Stimulated activated naive B cell treated with anti-CD40 and anti-IgM and Interleukin-4, amounts not matched to agents 10 μg/mL and 1 μg/mL and 100 μg/mL, for 72 hours (primary cell): Measurements from ENCODE around the gene CEP131.

ENCODE experiments used
- ATAC-seq, 2 donors: fragments of 150-1000 bp; cut with Tn5 transposase; replicated peaks; 2 replicates each; pipeline ENCODE4 v1.10.0; 2021; ENCODE audit warnings: moderate library complexity in 1 of 2
- DNase-seq: peaks from one replicate; pipeline ENCODE4 v3.0.0; 2021
- H3K27ac Mint-ChIP-seq: one replicate; pipeline ENCODE4 v1.8.0; 2022; ENCODE audit warnings: mild to moderate bottlenecking, mixed read lengths
- H3K27me3 Mint-ChIP-seq, 2 donors: one replicate each; pipeline ENCODE4 v1.8.0; 2022; ENCODE audit warnings: mixed read lengths in 2 of 2
- H3K36me3 Mint-ChIP-seq, 2 donors: one replicate each; pipeline ENCODE4 v1.8.0; 2022; ENCODE audit warnings: mixed read lengths in 2 of 2, mild to moderate bottlenecking in 1 of 2
- H3K4me1 Mint-ChIP-seq, 2 donors: one replicate each; pipeline ENCODE4 v1.8.0; 2022; ENCODE audit warnings: mixed read lengths in 2 of 2, mild to moderate bottlenecking in 1 of 2
- H3K4me3 Mint-ChIP-seq, 2 donors: one replicate each; pipeline ENCODE4 v1.8.0; 2022; ENCODE audit warnings: mild to moderate bottlenecking in 2 of 2, mixed read lengths in 2 of 2, moderate library complexity in 1 of 2
- H3K9me3 Mint-ChIP-seq, 2 donors: one replicate each; pipeline ENCODE4 v1.8.0; 2022; ENCODE audit warnings: mixed read lengths in 2 of 2, mild to moderate bottlenecking in 1 of 2

Gene CEP131

DNA sequence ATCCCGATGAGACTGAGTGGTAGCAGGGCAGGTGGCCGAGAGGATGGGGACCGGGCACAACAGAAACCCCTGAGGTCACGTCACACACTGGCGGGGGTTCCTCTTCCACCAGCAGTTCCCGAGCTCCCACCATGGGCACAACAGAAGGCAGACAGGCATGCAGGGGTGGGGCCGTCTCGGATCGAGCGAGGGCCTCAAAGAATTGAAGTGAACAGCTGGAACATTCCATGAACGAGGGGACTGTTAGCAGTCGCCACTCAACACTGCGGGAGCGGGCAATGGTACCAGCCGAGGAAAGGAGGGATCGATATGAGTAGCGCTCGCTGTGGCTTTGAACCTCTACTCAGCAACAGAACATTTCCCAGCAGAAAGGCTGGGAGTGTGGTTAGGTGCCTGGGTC, 5.3 kb downstream of the CEP131 start:
- H3K27ac Mint-ChIP-seq, result no peak overlapping the region
- no peaks in the 10 kb centered on the region for H3K9me3 Mint-ChIP-seq
- DNase-seq (no peak), ATAC-seq (no peak)
- peaks cover 17 to 21% of the 10 kb centered on the region in 2 donors for H3K36me3 Mint-ChIP-seq
- H3K27me3 Mint-ChIP-seq, result no peaks in the 10 kb centered on the region
- H3K4me1 Mint-ChIP-seq, result peaks cover 15 to 18% of the 10 kb centered on the region in 2 donors
- no peak overlapping the region for H3K4me3 Mint-ChIP-seq

DNA sequence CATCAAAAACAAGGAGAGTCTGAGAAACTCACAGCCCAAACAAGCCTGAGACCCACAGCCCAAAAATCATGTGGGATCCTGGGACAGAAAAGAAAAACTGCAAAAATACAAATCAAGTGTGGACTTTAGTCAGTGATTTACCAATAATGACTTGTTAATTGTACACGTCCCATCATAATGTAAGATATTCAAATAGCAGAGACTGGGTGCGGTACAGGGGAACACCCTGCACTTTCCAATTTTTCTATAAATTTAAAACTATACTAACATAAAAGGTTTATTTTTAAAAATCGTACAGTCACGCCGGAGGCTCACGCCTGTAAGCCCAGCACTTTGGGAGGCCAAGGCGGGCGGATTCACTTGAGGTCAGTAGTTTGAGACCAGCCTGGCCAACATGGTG, 8.8 kb downstream of the CEP131 start:
- no peak overlapping the region for H3K27ac Mint-ChIP-seq
- H3K4me1 Mint-ChIP-seq, result peaks cover 14 to 25% of the 10 kb centered on the region in 2 donors
- no peak overlapping the region for H3K4me3 Mint-ChIP-seq
- DNase-seq, result no peak
- H3K9me3 Mint-ChIP-seq, result no peaks in the 10 kb centered on the region
- no peak for ATAC-seq
- no peaks in the 10 kb centered on the region for H3K27me3 Mint-ChIP-seq
- H3K36me3 Mint-ChIP-seq, result peaks cover 14 to 17% of the 10 kb centered on the region in 2 donors

DNA sequence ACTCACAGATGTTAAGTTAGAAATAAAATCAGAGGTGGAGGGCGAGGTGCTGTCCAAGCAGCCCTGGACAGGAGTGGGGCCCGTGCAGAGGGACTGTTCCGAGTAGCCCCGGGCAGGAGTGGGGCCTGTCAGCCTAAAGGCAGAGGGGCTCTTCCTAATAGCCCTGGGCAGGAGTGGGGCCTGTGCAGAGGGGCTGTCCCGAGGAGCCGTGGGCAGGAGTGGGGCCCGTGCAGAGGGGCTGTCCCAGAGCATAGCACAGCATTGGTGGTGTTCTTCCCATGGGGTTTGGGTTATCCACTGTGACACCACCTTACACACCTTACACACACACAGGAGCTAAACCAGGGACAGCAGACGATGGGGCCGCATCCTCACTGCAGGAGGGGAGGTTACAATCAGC, 10.4 kb downstream of the CEP131 start:
- H3K27me3 Mint-ChIP-seq, result no peaks in the 10 kb centered on the region
- no peak overlapping the region for H3K4me3 Mint-ChIP-seq
- H3K4me1 Mint-ChIP-seq, result peaks cover 20 to 34% of the 10 kb centered on the region in 2 donors
- DNase-seq (no peak), ATAC-seq (peak; percentile 59 to 62)
- H3K9me3 Mint-ChIP-seq, result no peaks in the 10 kb centered on the region
- H3K27ac Mint-ChIP-seq, result no peak overlapping the region
- peaks cover 15 to 20% of the 10 kb centered on the region in 2 donors for H3K36me3 Mint-ChIP-seq

DNA sequence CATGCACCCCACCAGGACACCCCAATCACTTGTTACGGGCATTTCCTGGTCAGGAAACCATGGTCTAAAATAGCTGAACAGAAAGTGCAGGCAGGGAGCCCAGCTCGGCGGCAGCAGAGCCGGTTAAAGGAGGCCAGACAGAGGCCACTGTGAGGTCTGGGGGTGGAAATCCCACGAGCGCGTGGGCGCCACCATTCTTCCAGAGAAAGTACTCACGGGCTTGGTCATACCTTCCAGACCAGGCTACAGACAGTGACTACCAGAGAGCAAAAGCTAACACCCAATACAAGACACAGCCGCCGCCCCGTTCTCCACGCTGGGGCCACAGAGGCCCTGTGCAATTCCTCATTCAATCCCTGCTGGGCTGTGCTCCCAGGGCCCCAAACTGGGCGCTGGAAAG, 11.9 kb downstream of the CEP131 start:
- DNase-seq (no peak), ATAC-seq (peak; percentile 55 to 60)
- Mint-ChIP-seq H3K4me3 (peak overlapping the region in 1 of 2 donors; percentile 47), H3K27ac (peak overlapping the region; percentile 57), H3K36me3 (peaks cover 13 to 17% of the 10 kb centered on the region in 2 donors), H3K27me3 (no peaks in the 10 kb centered on the region), H3K9me3 (no peaks in the 10 kb centered on the region), H3K4me1 (peaks cover 20 to 36% of the 10 kb centered on the region in 2 donors)

DNA sequence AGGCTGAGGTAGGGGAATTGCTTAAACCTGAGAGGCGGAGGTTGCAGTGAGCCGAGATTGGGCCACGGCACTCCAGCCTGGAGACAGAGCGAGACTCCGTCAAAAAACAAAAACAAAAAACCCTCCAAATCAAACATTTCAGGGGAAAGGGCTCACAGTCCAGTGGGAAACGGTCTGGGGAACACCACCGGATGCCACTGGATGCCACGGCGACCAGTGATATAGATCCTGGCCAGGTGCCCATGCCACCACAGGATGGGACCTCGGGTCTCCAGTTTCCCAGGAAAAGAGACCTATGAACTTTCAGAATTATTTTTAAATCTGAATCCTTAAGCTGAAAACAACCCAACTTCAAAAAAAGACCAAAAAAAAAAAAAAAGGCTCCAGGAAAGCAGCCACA, 12.3 kb downstream of the CEP131 start:
- H3K9me3 Mint-ChIP-seq, result no peaks in the 10 kb centered on the region

DNA sequence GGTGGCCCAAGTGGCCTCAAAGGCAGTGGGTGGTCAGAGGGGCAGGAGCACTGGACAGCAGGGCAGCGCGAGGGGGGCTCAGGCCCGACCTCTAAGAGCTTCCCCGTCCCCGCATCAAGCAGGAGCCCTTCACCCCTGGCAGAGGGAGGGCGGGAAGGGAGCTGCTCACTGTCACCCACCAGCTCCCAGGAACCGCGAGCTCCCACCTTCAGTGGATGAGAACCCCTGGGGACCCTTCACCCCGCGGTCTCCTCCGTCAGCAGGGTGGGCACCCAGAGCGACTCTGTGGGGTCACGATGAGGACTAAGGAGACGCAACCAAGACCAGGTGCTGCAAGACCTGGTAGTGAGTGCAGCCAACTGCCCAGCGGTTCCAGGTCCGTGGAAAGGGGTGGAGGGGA, 13.6 kb downstream of the CEP131 start:
- no peak for DNase-seq
- Mint-ChIP-seq H3K27me3 (no peaks in the 10 kb centered on the region), H3K4me3 (no peak overlapping the region), H3K9me3 (no peaks in the 10 kb centered on the region), H3K36me3 (peaks cover 16 to 21% of the 10 kb centered on the region in 2 donors), H3K27ac (no peak overlapping the region), H3K4me1 (peaks cover 20 to 36% of the 10 kb centered on the region in 2 donors)
- ATAC-seq, result no peak

More for the DNA sequence above, 12.3 kb downstream of the CEP131 start:
- DNase-seq (no peak), ATAC-seq (no peak)
- Mint-ChIP-seq H3K4me3 (peak overlapping the region in 1 of 2 donors; percentile 47), H3K4me1 (peaks cover 20 to 36% of the 10 kb centered on the region in 2 donors), H3K36me3 (peaks cover 13 to 17% of the 10 kb centered on the region in 2 donors), H3K27ac (no peak overlapping the region), H3K27me3 (no peaks in the 10 kb centered on the region)

DNA sequence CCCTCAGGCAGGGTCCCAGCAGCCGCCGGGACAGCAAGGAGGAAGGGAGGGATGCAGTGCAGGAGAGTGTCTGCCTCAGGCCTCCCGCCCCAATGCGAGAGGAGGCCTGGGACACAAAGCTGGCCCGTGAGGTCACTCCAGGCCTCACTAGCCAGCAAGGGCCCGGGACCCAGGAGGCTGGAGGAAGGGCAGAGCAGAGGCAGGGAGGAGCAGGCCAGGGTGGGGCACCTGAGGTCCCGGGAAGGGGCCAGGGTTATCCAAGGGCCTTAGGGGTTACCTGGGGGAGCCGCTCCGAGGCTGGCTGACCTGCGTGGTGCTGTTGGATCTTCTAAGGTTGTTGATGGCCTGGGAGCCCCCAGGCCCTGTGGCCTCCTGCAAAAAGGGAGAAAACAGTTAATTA, 14.1 kb downstream of the CEP131 start:
- no peak for ATAC-seq
- H3K27ac Mint-ChIP-seq, result no peak overlapping the region
- H3K9me3 Mint-ChIP-seq, result no peaks in the 10 kb centered on the region
- H3K36me3 Mint-ChIP-seq, result peaks cover 20 to 24% of the 10 kb centered on the region in 2 donors
- no peak for DNase-seq
- H3K27me3 Mint-ChIP-seq, result no peaks in the 10 kb centered on the region
- H3K4me1 Mint-ChIP-seq, result peaks cover 19 to 36% of the 10 kb centered on the region in 2 donors
- no peak overlapping the region for H3K4me3 Mint-ChIP-seq

DNA sequence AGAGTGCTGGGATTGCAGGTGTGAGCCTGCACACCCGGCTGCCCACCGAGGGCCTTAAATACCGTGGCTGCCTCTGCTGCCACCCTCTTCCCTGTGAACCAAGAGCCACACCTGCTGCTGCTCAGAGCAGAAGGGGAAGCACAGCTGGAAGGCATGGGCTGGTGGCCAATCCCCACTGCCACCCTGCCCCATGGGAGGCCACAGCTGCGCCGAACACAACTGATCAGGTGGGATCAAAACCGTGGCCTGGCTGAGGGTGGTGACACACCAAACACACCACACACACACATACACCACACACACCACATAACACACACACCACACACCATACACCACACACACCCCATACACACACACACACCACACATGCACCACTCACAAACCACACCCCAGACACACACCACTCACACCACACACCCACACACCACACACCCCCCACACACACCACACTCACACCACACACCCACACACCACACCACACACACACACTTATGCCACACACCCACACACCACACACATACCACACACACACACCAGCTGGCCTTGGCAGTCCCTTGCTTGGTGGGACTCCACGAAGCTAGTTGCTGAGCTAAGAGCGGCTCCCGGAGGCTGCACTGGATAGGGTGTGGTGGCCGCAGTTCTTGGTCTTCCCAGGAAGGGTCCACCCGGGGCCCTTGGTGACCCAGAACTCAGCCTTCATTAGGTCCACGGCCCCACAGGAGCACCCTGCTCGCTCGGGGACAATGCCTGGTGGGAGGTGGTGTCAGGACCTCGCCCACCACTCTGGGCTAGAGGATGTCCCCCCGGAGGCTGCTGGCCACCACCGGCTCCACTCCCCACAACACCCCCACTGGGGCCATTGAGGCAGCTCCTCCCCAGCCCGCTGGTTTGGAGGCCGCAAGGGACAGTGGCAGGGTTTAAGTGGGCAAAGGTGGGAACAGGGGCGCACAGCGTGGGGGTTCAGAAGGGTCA, 14.9 kb downstream of the CEP131 start:
- ATAC-seq, result peak; percentile 79 to 84

DNA sequence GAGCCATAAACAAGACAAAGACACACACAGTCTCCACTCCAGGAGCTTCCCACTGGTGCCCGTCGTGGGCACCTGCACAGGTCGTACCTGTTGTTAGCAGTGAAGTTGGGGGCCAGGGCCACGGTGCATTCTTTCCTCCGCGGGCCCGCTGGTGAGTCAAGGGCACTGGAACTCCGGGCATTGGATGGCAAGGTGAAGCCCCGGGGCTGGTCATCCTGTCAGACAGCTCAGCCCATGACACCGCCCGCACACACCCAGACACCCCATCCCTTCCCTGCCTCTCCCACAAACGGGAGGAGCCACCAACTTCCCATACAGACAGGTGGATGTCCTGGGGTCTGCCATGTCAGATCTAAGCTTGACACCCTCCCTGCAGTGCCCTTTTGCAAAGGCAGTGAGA, 16.1 kb downstream of the CEP131 start:
- Mint-ChIP-seq H3K4me3 (no peak overlapping the region), H3K27ac (no peak overlapping the region), H3K9me3 (no peaks in the 10 kb centered on the region), H3K36me3 (peaks cover 33 to 39% of the 10 kb centered on the region in 2 donors), H3K27me3 (no peaks in the 10 kb centered on the region), H3K4me1 (peaks cover 13 to 26% of the 10 kb centered on the region in 2 donors)
- no peak for DNase-seq
- no peak for ATAC-seq

More for the DNA sequence above, 14.9 kb downstream of the CEP131 start:
- H3K9me3 Mint-ChIP-seq, result no peaks in the 10 kb centered on the region
- no peaks in the 10 kb centered on the region for H3K27me3 Mint-ChIP-seq
- H3K27ac Mint-ChIP-seq, result peak overlapping the region; percentile 37
- H3K4me3 Mint-ChIP-seq, result peak overlapping the region in 1 of 2 donors; percentile 46
- H3K36me3 Mint-ChIP-seq, result peaks cover 26 to 32% of the 10 kb centered on the region in 2 donors
- peaks cover 17 to 34% of the 10 kb centered on the region in 2 donors for H3K4me1 Mint-ChIP-seq
- no peak for DNase-seq

DNA sequence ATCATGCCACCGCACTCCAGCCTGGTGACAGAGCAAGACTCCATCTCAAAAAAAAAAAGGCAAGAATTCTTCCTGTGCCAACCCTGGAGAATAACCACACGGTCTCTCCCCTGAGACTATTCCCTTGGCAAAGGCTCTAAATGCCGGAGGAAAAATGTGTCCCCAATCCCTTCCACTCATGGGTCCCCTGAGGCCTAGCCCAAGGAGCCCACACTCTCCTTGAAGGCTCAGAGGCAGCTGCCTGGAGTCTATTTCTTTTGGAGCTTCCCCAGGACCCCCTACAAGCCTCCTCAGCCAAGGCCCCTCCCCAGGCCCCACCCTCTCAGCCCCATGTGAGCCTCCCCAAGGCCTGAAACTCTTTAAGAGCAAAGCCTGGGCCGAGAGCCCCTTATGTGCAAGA, 16.6 kb downstream of the CEP131 start:
- ATAC-seq (no peak), DNase-seq (no peak)
- Mint-ChIP-seq H3K27ac (no peak overlapping the region), H3K9me3 (no peaks in the 10 kb centered on the region), H3K36me3 (peaks cover 33 to 38% of the 10 kb centered on the region in 2 donors), H3K4me1 (peaks cover 11 to 22% of the 10 kb centered on the region in 2 donors), H3K4me3 (no peak overlapping the region), H3K27me3 (no peaks in the 10 kb centered on the region)

DNA sequence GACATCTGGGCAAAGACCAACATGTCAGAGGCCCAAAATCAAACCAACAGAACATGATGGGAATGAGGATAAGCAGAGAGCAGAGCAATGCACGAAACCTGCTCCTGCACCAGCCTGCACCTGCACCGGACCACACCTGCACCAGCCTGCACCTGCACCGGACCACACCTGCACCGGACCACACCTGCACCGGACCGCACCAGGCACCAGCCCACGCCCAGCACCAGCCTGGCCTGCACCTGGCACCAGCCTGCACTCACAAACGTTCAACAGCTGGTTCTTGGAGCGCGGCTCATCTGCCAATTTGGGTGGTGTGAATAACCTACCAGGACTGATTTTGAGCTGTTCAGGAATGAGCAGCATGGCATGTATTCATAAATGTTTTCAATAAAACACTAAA, 18.2 kb downstream of the CEP131 start:
- Mint-ChIP-seq H3K27ac (no peak overlapping the region), H3K27me3 (no peaks in the 10 kb centered on the region), H3K36me3 (peaks cover 33 to 35% of the 10 kb centered on the region in 2 donors), H3K4me3 (no peak overlapping the region), H3K9me3 (no peaks in the 10 kb centered on the region), H3K4me1 (peaks cover 8 to 11% of the 10 kb centered on the region in 2 donors)
- DNase-seq (no peak), ATAC-seq (no peak)

DNA sequence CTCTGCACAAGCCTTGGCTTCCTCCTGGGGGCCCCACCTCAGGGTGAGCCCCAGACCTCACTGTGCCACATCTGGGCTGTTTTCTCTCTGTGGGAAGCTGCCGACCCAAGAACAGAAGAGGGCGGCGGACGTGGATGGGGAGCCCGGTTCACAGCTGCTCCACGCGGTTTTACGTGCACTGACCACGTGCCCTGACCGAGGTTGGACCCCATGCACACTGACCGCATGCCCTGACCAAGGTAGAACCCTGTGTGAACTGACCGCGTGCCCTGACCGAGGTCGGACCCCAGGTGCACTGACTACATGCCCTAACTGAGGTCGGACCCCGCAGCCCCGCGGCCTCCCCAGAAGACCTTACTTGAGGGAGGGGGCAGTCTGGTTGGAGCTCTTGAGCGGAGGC, 19.6 kb downstream of the CEP131 start:
- ATAC-seq (no peak), DNase-seq (no peak)
- Mint-ChIP-seq H3K27me3 (no peaks in the 10 kb centered on the region), H3K27ac (no peak overlapping the region), H3K9me3 (no peaks in the 10 kb centered on the region), H3K4me3 (no peak overlapping the region), H3K36me3 (peaks cover 35 to 36% of the 10 kb centered on the region in 2 donors), H3K4me1 (peaks cover 8 to 9% of the 10 kb centered on the region in 2 donors)

DNA sequence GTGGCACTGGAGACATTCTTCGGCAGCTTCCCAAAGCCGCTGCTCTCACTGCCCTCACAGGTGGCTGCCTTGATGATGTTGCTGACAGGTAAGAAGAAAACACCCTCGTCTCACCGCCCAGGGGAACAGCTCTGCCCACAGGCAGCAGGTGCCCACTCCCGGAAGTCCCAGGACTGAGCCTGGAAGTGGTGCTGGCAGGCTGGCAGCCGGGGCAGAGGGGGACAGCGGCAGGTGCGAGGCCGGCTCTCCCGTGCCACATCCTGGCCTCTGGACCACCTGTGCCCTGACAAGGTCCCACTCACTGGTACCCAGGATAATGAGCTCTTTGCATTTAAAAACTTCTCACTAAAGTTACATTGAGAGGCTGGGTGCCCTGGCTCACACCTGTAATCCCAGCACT, 20.4 kb downstream of the CEP131 start:
- H3K27me3 Mint-ChIP-seq, result no peaks in the 10 kb centered on the region
- ATAC-seq (no peak), DNase-seq (no peak)
- H3K4me3 Mint-ChIP-seq, result no peak overlapping the region
- H3K27ac Mint-ChIP-seq, result no peak overlapping the region
- H3K4me1 Mint-ChIP-seq, result peaks cover 1 to 2% of the 10 kb centered on the region in 2 donors
- H3K9me3 Mint-ChIP-seq, result no peaks in the 10 kb centered on the region
- H3K36me3 Mint-ChIP-seq, result peaks cover 31 to 36% of the 10 kb centered on the region in 2 donors

DNA sequence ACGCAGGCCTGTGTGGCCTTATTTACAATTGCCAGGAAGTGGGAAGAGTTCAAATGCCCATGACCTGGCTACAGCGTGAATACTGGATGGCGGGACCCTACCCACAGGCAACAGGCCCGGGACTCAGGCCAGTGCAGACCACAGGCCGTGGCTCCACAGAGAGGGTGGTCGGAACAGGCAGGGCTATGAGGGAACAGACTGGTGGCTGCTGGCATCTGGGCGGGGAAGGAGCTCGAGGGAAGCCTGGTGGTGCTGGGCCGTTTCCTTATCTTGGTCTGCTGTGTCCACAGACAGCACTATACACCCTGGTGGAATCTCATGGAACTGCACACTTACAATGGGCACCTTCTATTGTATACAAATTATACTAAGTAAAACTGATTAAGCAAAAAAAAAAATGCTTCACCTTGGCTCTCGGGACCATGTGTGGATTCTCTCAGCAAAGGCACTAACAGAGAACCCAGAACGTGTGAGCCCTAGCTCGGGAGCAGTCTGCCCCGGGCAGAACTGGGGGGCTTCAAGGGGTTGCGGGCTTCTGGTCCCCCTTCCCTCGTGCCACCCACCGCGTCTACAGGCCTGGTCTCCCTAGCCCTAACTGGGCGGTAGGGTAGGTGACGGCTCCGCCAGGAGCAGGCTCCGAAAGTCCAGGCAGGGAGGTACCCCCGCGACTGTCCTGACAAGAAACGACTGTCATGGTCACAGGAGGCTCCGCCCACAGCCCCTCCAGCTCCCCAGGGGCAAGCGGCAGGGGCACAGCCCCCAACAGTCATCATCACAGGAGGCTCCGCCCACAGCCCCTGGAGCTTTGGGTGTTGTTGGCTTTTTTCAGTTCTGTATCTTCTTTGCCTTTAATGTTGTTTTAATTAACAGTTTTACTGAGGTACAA, 21.8 kb downstream of the CEP131 start:
- no peak overlapping the region for H3K4me3 Mint-ChIP-seq
- H3K27me3 Mint-ChIP-seq, result no peaks in the 10 kb centered on the region
- peaks cover 27 to 29% of the 10 kb centered on the region in 2 donors for H3K36me3 Mint-ChIP-seq
- ATAC-seq (peak; percentile 87 to 91), DNase-seq (no peak)
- H3K9me3 Mint-ChIP-seq, result no peaks in the 10 kb centered on the region
- peaks cover 0 to 2% of the 10 kb centered on the region in 2 donors for H3K4me1 Mint-ChIP-seq
- H3K27ac Mint-ChIP-seq, result no peak overlapping the region
